GM18861 (cell line): ENCODE measurements around the gene PPP1R37.

Source experiments
- ATAC-seq: cut with Tn5 transposase; IDR thresholded peaks from one replicate; pipeline ENCODE4 v1.9.1; 2021; ENCODE audit not compliant: unreplicated experiment

PPP1R37 gene

DNA sequence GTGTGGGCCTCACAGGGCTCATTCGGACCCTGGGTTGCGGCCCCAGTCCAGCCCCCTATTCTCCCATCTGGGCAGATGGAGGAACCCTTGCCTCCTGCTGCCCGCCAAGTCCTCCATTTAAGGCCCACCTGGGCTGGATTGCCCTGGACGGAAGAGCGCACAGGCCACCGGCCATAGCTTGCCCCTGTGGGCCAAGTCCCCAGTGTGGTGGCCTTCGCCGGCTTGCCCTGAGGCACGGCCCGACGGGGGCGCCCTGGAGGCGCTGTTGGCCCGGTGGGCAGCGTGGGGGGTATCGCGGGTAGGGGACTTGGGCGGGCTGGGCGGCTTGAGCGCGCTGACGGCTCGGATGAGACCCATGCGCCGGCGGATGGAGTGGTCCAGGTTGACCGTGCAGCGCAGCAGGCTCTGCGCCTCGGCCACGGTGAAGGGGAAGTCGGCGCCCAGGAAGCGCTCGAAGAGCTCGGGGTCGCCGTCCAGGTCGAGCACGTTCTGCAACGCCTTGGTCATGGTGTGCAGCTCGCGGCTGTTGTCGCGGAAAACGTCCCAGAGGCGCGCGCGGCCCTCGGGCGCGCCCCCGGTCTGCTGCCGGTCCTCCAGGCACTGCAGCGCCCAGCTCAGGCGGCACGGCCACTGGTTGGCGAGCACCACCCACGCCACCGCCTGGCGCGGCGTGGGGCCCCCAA lies 59.0 kb downstream of the PPP1R37 start:
- ATAC-seq, result no peak

DNA sequence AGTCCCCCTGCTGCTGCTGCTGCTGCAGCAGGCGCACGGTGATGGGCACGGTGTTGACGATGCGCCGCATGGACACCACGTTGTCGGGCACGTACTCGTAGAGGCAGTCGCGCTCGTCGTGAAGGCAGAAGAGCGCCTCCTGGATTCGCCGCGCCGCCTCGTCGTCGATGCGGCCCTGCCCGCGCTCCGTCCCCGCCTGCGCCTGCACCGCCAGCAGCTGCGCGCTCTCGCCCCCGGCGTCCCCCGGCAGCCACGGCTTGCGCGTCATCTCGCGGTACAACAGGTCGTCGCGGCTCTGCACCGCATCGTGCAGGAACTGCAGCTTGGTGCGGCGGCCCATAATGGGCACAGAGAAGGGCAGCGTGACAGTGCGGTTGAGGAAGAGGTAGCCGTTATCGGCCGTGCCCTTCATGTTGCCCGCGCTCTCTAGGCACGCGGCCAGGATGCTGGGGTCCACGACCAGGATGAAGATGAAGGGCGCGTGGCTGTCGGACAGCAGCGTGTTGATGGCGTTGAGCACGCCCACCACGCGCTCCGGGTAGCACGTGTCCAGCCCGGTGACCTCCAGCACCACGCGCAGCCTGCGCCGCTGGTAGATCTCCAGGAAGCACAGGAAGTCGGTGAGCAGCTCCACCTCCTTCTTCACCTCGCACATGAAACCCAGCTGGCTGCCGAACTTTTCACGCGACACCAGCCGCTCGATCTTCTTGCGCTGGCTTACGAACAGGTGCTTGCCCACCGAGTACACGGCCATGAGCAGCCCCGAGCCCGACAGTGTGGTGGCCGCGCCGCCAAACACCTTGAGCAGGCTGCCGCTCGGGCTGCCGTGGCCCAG lies 59.7 kb downstream of the PPP1R37 start:
- no peak for ATAC-seq

DNA sequence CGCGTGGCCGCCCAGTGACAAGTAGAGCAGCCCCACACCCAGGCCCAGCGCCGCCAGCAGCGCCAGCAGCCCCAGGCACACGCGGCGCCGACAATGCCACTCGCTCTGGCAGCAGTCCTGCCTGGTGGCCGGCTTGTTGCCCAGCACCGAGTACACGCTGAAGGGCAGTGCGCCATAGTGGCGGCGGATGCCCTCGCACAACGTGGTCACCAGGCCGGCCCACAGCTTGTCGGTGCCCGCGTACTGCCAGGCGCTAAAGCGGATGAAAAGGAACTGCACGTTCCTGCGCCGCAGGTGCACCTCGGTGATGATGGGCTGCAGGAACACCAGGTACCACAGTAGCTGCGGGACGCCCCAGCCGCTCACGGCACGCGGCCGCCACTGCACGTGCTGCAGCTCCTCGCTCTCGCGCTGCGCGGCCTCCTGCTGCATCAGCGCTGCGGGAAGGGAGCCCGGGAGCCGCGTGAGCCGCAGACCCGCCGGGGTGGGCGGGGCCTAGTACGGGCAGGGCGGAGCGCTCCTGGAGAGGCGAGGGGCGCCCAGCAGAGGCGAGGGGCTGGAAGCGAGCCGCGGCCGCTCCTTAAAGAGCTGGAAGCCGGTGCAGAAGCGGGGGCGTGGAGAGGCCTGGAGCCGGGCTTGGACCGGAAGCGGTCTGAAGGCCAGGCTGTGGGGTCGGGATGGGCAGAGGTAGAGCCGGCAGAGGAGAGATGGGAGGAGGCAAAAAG lies 60.5 kb downstream of the PPP1R37 start:
- ATAC-seq, result no peak

DNA sequence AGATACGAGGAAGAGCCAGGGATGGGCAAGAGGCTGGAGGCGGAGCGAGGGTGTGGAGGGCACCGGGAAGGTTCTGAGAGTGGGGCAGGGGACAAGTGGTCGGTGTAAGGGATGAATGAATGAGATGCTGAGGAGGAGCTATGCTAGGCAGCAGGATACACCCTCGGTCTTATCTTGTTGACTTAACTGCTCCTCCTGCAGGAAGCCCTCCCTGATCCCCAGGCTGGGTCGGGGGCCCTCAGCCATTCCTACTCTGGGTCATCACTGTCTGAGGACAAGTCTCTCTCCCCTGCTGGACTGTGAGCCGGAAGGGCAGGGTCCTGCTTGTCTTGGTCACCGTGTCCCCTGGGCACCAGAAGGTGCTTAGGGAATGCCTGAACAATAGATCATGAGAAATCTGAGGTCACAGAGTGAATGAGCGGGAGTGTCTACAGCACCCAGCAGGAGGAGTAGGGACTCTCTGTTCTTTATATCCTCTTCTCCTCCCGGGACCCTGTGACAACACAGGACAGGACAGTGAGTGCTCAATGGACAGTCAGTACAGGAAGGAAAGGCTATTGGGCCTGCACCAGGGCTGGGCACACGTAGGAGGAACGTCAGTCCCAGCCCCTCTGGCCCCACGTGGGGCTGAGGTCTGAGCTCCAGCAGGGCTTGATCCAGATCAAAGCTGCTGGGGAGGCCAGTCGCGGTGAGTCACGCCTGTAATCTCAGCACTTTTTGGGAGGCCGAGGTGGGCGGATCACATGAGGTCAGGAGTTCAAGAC lies 61.3 kb downstream of the PPP1R37 start:
- no peak for ATAC-seq

DNA sequence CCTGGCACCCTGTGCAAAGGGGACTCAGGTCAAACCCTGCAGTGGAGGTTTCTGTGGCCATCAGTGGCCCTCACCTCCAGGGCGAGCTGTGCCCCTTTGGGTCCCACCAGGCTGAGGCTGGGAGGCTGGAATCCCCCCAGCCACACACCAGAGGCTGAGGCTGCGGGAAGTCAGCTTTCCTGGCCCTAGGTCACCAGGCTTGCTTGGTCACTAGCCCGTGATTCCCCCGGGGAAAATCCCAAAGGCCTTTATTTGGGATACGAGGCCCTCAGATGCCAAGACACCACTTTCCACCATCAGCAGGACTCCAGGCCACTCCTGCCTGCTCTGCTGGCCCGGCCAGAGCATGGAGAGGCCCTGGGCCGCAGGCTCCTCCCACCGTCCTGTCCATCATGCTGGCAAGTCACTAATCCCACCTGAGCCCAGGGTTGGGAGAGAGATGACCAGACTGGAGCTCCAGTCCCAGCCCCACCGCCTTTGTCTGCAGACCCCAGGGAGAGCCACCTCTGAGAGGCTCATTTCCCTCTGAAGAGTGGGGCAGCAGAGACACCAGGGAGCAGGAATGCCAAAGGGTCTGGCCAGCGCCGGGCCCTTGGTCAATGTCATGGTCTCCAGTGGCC lies 63.1 kb downstream of the PPP1R37 start:
- ATAC-seq, result no peak

DNA sequence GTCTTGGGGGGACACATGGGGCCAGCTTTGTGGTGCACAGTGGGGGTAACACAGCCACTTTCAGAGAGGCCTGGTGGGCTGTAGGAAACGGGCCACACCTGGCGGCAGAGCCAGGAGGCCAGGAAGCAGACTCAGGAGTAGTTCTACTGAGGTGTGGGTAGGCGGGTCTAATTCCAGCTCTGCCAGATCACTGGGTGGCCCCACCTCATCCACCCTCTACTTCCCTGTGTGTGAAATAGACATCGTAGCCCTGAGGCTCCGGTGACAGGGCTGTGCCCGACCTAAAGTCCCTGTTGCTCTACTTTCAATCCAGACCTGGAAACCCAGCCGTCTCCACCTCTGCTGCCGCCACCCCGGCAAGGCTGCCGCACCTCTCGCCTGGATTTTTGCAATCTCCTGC lies 63.8 kb downstream of the PPP1R37 start:
- ATAC-seq, result no peak

DNA sequence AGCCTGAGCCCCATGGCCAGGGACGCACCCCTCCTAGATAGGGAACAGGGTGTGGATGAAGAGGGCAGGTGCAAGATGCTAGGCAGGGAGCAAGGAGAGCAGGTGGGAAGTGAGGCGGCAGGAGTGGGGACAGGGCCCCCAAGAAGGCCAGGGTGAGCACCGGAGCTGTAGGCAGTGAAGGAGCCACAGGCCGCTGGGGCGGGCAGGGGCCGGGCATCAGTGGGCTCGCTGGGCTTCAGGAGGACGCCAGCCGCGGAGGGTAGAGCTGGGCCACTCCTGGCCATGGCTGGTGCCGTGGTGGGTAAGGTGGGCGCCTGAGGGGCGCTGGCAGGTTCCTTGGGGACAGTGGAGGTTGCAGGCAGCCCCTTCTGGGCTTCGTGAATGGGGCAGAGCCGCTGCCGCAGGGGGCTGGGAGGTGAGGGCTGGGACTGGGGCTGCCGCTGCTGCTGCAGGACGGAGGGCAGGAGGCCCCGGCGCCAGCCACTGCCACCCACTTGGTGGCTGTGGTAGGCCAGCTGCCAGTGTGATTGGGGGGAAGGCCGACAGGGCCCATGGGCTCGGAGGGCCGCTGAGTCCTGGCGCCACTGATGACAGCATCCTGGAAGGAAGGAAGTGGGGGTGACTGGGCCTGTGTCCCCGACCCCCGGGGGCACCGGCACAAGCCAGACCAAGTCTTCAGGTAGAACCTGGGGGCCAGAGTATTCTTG lies 65.7 kb downstream of the PPP1R37 start:
- no peak for ATAC-seq

DNA sequence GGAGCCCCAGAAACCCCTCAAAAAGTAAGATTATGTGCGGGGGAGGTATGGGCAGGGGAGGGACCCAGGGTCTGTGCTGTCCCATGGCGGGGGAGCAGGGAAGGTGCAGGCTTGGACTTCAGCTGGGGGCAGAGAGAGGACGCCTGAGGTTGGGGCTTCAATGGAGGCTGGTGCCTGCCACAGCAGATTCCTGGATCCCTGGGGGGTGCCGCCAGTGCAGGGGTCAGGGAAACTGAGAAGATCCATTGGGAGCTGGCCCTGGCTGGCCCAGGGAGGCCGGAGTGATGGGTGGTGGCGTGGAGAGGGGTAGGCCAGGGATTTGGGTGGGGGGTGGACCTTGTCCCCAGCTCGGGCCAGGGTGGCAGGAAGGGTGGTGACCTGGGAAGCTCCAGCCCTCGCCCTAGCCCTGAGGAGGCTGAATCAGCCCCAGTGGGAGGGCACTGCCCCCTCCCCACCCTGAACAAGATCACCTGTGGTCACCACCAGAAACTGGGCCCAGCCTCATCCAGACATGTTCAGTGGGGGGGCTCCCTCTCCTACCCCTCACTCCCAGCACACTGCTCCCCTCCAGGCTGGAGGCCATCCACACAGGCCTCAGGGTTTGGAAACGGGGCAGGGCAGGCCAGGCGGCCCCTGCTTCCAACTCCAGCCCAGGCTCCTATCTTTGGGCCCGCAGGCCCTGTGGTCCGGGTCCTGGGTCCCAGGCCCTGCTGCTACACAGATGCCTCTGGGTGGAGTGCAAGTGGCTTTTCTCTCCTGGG lies 66.4 kb downstream of the PPP1R37 start:
- no peak for ATAC-seq

DNA sequence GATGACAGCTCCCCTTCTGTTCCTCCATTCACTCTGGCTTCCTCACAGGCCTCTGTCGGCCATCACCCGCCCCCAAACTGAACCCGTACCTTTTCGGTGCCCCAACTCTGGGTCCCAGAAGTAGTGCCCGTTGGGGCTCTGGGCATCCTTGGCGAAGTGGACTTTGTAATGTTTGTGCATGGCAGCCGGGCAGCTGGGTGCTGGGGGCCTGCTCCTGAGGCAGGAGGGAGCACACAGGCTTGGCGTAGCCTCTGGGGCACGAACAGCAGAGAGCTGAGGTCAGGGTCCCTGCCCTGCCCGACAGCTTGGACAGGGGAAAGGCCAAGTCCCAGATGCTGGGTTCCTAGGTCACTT lies 67.0 kb downstream of the PPP1R37 start:
- ATAC-seq, result no peak

DNA sequence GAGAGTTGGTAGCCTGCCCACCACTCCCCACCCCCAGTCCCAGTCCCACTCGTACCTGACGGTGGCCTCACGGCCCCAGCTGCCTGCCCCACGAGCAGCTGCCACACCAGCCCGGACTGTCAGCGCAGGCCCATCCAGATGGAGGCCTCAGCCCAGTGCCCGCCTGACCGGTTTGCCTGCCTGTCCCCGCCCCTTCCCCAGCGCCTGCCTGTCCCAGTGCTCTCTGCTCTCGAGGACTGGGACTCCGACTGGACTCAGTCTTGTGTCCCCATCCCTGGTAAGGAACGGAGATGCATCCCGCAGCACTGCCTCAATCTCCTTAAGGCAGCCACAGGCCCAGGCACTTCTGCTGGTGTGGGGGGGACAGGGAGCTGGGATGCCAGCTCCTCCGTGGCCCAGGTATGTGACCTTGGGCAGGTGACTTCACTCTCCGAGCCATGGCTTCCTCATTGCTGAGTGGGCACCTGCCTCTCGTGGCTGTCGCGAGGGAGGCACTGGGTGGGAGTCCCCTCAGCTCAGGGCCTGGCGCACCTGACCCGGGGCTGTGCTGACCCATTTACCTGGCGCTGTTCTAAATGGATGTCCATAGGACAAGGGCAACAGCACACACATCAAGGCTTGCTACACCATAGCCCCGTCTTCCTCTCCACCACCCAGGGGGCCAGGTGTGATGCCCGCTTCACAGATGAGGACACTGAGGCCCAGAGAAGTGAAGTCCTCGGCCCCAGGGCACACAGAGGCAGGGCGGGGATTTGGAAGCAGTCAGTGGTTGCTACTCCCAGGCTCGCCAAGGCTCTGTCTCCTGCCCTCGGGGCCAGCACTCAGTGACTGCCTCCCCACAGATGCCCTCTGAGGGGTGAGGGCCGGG lies 68.1 kb downstream of the PPP1R37 start, which contains the start of gene NKPD1:
Gene NKPD1 (minus strand): TSS at position 113 of the 868 bp plus-strand sequence. CDS start 832 bp downstream, outside the sequence.
- ATAC-seq, result no peak

DNA sequence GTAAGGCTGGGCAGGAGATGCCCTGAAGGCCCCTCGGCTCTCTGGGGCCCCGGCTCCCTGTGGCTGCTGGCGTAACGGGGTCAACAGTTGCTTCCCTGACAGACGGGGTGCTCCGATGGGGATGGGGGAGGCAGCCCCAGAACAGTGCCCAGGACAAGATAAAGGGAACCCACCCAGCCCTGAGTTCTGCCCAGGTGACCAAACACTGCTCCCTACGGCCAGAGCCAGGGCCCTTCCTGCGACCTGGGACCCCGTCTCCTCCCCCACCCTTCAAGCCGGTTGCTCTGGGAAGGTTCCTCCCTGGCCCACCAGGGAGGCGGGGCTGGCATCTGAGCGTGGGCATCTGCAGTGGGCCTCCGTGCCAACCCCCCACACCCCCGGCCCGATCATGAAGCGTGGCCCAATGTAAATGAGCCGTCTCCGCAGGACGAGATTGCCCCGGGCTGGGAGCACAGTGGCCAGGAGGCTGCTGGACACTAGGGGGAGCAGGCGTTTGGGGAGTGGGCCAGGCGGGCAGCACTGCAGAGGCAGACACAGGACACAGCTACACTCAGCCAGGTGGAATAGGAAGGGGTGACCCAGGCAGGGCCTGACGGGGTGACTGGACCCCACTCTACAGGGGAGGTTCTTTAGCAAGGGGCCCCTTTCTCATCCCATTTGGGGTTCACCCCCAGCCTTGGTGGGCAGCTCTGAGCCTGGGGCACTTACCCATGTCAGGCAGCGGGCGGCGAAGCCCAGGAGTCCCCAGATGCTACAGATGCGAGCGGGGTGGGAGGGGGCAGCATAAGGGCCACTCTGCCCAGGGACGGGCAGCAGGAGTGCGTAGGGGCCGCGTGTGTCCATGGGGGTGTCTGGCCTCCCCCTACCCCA lies 69.0 kb downstream of the PPP1R37 start:
- no peak for ATAC-seq

DNA sequence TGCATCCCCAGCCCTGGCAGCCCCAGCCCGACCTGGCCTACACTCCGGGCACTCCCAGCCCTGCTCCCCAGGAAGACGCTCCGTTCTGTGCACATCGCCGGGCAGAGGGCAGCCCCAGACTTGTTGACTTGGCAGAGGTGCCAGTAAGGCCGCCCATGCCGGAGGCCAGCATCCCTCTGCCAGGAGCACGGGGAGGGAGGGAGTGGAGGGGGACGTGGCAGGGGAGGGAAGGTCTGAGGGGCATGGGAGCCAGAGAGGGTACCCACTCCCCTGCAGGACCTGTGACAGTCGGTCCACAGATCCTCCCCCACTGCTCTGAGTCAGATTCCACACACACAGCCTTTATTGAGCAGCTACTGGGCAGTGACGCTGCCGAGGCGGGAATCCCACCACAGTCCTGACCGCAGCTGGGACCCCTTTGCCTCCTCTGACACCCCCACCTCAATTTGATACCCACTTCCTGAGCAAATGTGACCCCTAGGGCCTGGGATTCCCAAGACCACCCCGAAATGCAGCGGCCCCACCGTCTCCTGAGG lies 69.7 kb downstream of the PPP1R37 start:
- ATAC-seq, result no peak

DNA sequence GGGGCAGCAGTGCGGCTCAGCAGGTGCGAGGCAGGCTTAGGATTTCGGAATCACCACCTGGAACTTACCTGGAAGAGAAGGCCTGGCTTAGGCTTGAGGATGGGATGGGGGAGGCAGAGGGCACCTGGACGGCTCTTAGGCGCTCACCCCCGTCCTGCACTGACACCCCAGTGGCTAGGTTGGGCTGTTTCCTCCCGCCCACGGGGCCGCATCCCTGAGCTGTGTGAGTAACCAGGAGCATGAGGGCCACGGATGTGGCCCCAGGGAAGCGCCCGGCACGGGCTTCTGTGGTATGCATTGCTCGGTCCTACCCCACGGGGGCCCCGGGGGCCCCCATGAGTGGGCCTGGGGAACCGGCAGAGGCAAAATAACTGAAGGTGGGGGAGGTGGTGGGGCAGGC lies 70.2 kb downstream of the PPP1R37 start:
- no peak for ATAC-seq

DNA sequence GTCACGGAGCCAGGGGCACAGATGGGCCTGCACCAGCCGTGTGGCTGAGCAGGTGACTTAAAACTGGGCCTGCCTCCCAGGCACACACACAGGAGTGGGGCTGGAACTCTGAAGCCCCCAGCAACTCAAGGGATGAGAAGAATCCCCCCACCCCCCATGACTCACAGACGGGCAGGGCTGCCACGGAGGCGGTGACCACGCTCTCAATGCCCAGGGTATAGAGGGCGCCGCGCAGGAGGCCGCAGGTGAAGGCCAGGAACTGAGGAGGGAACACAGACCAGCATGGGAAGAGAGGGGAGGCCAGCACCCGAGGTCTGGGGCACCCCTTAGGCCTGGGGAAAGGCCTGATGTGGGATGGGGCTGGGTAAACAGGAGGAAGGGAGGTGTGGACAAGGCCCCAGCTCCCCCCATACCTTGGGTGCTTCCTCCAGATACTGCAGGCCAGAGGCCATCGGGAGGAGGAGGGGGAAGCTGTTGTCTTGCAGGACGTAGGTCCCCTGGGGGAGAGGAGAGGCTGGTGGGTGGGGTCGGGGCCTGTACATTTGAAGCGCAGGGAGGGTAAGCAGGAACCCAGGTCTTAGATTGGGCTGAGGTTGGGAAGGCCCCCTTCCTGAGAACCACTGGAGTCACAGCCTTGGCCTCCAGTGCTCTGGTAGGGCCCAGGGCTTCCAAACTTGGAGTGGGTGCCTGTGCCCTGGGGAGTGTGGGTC lies 70.9 kb downstream of the PPP1R37 start:
- no peak for ATAC-seq

DNA sequence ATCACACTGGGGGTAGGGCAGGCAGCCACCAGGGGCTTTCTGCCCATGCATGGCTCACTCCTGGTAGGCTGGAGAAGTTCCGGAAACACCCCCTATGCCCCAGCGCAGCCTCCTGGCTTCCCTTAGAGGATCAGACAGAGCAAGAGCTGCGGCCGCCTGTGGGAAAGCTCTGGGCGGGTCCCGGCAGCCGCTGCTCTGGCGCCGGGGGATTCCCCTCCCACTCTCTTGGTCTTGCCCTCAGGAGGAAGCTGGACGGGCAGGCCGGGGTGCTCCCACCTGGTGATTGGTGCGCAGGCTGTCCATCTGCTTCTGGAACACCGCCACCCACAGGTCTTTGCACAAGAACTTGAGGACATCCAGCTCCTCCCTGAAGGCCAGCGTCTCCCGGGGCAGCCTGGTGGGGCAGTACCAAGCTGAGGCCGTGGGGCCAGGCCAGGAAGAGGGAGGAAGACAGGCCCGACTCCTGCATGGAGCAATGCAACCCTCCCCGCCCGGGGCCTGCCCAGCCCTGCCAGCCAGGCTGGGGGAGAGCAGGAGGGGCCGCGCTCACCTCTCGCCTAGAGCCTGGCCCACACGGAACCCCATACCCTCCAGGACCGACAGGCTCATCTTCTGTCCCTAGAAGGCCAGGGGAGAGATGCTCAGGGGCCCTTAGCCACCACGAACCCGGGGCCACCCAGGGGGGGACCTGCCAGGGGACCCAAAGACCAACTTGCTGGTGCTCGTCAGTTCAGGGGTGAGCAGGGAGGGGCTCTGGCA lies 71.8 kb downstream of the PPP1R37 start:
- peak; percentile 62 for ATAC-seq
